DMS53 treated with DMSO at 0.1 percent for 48 hours (cell line): ENCODE data around the gene LMF1.
"Not testable (repeated sequence)": the region's sequence is repeated elsewhere in the genome, so short reads cannot be mapped to it uniquely, and the experiment has no call there.

Source experiments
- DNase-seq: peaks from one replicate; lab custom pipeline; 2025; ENCODE audit not compliant: unreplicated experiment; lab: John Stamatoyannopoulos, UW

LMF1 gene

DNA sequence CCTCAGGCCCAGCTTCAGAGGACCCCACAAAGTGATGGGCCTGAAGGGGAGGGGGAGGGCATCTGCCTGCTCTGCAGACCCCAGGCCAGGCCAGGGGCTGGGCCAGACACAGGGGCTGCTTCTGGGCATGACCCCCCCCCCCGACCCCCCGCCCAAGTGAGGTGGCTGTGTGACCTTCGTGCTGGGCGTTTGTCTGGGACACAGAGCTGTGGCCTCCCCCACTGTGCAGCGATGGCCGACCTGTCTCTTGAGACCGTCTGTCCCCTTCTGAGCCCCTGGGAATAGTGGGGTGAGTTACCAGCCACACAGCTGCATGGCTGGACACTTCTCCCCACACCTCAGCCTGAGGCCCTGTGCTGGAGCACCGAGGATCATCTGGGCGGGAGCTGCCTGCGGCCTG, 135.4 kb downstream of the LMF1 start:
- DNase-seq = no peak

DNA sequence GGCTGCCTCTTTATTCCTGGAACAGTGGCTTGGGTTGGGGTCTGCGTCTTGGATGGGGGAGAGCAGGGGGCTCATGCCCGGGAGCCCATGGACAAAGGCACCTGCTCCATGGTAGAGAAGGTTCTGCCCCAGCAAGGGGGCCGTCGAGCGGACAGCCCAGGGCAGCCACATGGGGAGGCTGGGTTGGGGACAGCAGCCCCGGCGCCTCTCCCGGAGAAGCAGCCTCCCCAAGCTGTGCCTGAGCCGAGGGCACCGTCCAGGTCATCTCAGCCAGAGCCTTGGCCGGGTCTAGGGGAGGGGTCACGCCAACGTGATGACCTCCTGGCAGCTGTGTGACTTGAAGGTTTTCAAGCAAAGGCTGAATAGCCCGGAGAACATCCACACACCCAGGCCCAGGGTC, 137.4 kb downstream of the LMF1 start:
- no peak for DNase-seq

DNA sequence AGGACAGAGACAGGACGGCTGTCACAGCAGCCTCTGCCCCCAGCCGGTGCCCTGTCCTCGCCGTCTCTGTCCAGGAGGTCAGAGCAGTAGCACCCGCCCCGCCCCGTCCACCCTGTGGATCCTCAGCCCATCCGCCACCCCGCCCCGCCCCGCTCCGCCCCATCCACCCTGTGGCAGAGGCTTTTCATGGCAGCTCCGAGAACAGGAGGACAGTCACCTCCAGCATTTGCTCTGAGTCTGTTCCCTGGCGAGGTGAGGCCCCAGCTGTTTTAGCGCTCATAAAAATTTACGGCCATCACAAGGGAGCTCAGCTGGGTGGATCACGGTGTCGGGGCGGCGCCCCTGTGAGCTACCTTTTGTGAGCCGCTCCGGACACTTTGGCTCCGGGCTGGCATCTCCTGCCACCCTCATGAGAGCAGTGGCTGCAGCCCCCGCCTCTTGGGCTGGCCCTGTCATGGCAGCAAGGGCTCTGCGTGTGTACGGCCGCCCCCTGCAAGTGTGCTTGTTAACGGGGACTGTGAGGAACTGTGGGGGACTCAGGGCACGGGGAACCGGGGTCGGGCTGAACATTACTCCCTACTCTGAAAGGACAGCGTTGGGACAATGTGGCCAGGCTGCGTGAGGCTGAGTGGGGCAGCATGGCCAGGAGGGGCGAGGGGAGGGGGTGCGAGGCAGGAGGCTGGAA, 138.0 kb downstream of the LMF1 start:
- no peak for DNase-seq

DNA sequence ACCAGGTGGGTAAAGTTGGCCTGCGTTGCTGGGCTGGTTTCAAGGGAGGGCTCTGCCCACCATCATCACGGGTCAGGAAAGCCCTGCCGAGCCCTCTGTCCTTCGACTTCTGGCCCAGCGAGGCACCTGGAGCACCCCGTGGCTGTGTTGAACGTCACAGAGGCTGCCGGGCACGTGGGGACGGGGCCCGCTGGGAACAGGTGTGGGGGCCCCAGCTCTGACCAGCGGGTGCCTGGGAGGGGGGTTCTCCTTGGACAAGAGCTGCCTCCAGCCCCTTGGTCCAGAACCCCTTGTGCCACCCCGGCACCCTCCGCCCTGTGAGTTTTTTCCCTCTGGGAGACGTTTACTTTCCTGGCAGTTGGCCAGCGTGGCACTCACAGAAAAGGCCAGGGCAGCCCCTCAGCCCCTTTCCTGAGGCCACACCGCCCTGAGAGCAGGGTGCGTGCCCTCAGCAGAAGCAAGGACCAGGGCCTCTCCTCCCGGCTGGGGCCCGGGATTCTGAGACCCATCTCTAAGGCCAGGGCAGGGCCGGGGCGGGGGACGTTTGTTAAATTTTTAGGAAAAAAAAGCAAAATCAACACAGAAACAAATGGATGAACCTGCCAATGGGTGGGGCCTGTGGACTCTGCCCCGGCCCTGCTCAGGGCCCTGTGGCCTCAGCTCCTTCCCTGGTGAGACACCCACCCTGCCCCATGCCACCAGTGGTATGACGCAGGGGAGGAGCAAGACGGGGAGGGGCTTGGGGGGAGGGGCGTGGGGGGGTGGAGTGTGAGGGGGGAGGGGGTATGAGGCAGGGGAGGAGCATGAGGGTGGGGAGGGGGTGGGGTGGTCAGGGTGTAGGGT, 139.0 kb downstream of the LMF1 start:
- DNase-seq = no peak

- DNase-seq = no peak
Observed at GRCh38 chr16:830871-831570, 139.8 kb downstream of the LMF1 start.

GRCh38 chr16:830107-830870, 140.5 kb downstream of the LMF1 start:
- no peak for DNase-seq

DNA sequence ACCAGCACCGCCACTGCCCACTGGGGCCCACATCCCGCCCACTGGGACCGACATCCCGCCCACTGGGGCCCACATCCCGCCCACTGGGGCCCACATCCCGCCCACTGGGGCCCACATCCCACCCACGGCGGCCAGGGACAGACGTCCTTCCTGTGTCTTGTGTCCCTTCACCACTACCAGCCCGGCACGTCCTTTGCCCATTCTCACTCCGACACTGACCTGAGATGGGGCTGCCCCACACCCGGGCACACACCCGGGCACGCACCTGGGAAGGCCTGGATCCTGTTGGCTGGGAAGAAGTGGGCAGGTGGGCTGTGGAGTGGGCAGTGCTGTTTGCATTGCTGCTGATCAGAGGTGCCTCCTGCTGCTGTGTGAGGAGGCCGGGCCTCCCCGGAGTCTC, 141.9 kb downstream of the LMF1 start:
- no peak for DNase-seq

DNA sequence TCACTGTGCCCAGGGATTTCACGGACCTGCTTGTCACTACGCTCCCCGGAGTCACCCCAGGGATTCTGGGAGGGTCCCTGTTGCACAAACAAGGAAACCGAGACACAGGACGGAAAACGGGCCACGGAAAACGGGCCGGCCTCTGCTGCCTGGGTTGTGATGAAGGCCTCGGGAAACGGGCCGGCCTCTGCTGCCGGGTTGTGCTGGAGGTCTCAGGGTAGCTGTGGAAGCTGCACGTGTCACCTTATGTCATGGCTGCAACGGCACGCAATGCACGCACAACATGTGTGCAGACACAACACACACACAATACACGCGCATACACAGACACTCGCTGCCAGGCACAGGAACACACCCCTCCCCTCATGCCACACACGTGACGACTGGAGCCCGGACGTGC, 143.3 kb downstream of the LMF1 start:
- no peak for DNase-seq

DNA sequence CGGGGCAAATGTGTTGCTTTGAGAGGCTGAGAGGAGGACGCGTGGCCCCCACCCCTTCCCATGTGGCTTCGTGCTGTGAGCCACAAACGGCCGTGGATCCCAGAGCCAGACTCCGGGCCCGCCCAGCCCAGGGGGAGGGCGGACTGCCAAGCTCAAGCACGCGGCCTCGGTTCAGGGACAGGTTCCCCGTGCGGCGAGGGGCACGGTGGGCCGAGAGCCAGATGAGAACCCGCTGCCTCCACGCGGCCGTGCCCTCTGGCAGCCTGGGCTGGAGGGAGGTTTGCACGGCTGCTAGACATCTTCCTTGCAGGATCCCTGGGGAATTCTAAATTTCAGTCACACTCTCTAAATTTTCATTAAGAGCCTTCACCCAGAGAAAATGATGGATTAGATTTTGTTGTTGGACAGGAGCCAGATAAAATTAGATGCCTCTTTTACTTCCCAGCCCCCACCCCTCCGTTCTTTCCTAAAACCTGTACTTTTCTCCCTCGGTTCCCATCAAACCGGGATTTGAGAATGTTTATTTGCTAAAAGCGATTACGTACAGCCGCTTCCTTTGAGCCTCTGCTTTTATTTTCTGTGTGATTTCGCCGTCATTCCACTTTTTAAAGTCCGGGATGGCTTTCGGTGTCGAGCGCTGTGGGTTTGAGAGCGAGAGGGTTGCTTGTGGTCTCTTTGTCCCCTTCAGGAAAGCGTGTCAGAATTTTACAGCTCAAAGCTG, 145.3 kb downstream of the LMF1 start:
- no peak for DNase-seq

DNA sequence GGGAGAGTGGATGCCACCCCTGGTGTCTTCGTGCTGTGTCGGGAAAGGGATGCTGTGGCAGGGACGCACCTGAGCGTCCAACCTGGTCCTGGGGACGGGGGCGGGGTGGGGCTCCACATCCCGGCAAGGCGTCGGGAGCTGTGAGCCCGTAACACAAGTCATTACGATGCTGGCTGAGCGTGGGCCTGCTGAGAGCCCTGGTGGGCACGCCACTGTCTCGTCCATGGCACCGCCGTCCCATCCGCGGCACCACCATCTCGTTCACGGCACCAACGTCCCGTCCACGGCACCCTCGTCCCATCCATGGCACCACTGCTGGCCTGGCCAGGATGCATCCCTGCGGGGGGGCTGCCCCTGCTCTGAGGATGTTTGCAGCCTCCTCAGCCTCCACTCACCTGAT, 146.2 kb downstream of the LMF1 start:
- DNase-seq = no peak

DNA sequence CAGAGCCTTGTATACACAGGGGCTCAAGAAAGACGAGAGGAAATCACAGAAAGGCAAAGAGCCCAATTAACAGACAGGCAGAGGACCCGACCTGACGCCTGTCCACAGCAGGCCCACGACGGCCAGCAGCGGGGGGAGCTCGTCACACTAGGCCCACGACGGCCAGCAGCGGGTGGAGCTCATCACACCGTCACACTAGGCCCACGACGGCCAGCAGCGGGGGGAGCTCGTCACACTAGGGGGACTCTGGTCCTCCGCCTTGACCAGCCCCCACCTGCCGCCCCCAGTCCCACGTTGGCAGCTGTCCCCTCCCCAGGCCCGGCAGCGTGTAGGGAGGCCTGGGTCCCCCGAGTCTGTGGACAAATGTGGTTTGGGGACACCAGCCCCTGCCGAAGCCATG, 146.6 kb downstream of the LMF1 start:
- DNase-seq = no peak

- DNase-seq = no peak
Observed at GRCh38 chr16:822909-823297, 147.9 kb downstream of the LMF1 start.

- DNase-seq = no peak
Observed at GRCh38 chr16:822174-822908, 148.4 kb downstream of the LMF1 start.

DNA sequence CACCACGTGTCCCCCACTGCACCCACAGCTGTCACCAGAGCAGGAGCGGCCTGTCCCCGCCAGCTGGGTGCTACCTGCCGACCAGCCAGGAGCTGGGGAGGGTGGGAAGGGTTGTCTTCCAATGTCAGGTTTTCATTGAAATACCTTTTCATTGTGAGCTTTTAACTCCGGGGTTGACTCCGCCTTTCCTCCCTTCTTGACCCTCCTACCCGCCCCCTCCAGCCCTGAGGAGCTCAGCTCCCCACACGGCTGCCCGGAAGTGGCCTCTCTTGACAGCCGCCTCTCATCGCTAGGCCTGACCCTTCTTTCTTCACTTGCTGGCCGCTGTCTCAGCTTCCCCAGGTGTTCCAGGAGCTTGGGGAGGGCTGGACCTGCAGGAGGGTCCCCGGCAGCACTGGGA, 149.0 kb downstream of the LMF1 start:
- DNase-seq = no peak

- DNase-seq = no peak
Observed at GRCh38 chr16:820748-821147, 150.0 kb downstream of the LMF1 start.

GRCh38 chr16:820044-820408, 150.8 kb downstream of the LMF1 start:
- not testable (repeated sequence) for DNase-seq

- DNase-seq = no peak
Observed at GRCh38 chr16:819336-820043, 151.3 kb downstream of the LMF1 start.

DNA sequence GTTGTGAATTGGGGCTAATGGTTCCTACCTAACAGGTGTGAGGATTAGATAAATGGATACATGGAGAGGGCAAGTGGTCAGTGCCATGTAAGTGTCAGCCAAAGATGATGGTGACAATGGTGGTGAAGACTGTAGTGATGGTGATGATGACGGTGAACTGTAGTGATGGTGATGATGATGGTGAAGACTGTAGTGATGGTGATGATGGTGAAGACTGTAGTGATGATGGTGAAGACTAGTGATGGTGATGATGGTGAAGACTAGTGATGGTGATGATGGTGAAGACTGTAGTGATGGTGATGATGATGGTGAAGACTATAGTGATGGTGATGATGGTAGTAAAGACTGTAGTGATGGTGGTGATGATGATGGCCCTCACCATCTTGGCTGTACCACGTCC, 152.2 kb downstream of the LMF1 start:
- DNase-seq = no peak

DNA sequence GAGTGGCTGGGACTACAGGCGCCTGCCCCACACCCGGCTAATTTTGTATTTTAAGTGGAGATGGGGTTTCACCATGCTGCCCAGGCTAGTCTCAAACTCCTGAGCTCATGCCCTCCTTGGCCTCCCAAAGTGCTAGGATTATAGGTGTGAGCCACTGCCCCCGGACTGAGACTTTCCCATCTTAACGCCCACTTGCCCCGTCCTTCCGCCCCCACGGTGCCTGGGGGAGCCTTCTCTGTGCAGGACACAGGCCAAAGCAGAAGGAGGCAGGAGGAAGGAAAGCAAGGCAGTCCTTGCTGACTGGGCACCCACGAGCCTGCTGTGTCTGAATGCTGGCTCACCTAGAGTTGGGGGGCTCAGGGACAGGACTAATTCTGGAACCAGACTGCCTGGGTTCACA, 152.7 kb downstream of the LMF1 start:
- DNase-seq = no peak
